H1 (cell line): ENCODE measurements around the gene MRPS27.

Experiments used
- CTCF ChIP-seq, 3 experiments: IDR thresholded peaks; 1 replicate in 2 of 3; 2 replicates in 1 of 3; pipeline versions ENCODE4 v1.5.1 to v1.6.1; 2011; ENCODE audit warnings: low read length in 3 of 3, mild to moderate bottlenecking in 3 of 3, inconsistent platforms in 2 of 3, low read depth in 1 of 3, moderate library complexity in 1 of 3; ENCODE audit not compliant: insufficient read depth in 1 of 3; ENCODE audit errors: control extremely low read depth in 1 of 3
- EZH2 ChIP-seq: fragments of 200-600 bp; sonication (generic); IDR thresholded peaks from 2 replicates; pipeline ENCODE4 v1.7.1; 2012; ENCODE audit warnings: low read depth, mild to moderate bottlenecking, moderate library complexity, low read length, inconsistent platforms; ENCODE audit not compliant: severe bottlenecking
- HDAC2 ChIP-seq, 2 experiments: fragments of 300-600 bp in 1 of 2; sonication (generic) in 1 of 2; IDR thresholded peaks; 2 replicates each; pipeline ENCODE4 v1.6.1; 2011 to 2012; ENCODE audit warnings: low read depth in 2 of 2, low read length in 2 of 2, mild to moderate bottlenecking in 2 of 2, moderate library complexity in 2 of 2, borderline replicate concordance in 1 of 2, inconsistent platforms in 1 of 2
- JUN ChIP-seq: IDR thresholded peaks from 2 replicates; pipeline ENCODE4 v1.6.1; 2011; ENCODE audit warnings: low read depth, mild to moderate bottlenecking, improper control_type of control experiment, low read length

- TF ChIP-seq HDAC2 (IDR thresholded peaks at IDR 0.05; ENCODE audit: borderline replicate concordance in 1 of 2, low read depth in 2 of 2, low read length in 2 of 2) (no peak), JUN (no peak), EZH2 (no peak), CTCF (IDR thresholded peaks at IDR 0.05; ENCODE audit: control extremely low read depth in 1 of 3, insufficient read depth in 1 of 3, low read depth in 1 of 3, low read length in 3 of 3) (no peak)
Measured at GRCh38 chr5:72363166-72363802, 43.2 kb upstream of the MRPS27 start.
